Measurements from ENCODE around the gene FAM3A.
"Not testable (repeated sequence)": the region's sequence is repeated elsewhere in the genome, so short reads cannot be mapped to it uniquely, and the experiment has no call there.

GRCh38 chrX:154540365-154540764, 24.3 kb upstream of the FAM3A start:
- not testable (repeated sequence) for TF ChIP-seq CTCF (IDR thresholded peaks at IDR 0.05; ENCODE audit: borderline replicate concordance, extremely low read depth, low read length, poor library complexity, severe bottlenecking); EZH2 (IDR thresholded peaks at IDR 0.05; ENCODE audit: borderline replicate concordance, low read depth, low read length, severe bottlenecking)

Measured in DND-41 (cell line).